ENCODE data around the gene TRABD2B.

- TF ChIP-seq CTCF (IDR thresholded peaks at IDR 0.05), result no peak
- no peak for TF ChIP-seq POLR2AphosphoS5 (IDR thresholded peaks at IDR 0.05; ENCODE audit: low read depth, low read length)
- no peak for TF ChIP-seq YY1 (IDR thresholded peaks at IDR 0.05; ENCODE audit: low read depth)
- TF ChIP-seq TAF1 (IDR thresholded peaks at IDR 0.05; ENCODE audit: borderline replicate concordance, low read depth, low read length), result no peak
- no peak for TF ChIP-seq EP300 (IDR thresholded peaks at IDR 0.05; ENCODE audit: borderline replicate concordance in 1 of 2, low read depth in 1 of 2, low read length in 1 of 2)
- no peak for TF ChIP-seq FOSL2 (IDR thresholded peaks at IDR 0.05; ENCODE audit: borderline replicate concordance, low read depth)
- TF ChIP-seq MXI1 (IDR thresholded peaks at IDR 0.05; ENCODE audit: low read depth, low read length), result no peak
- no peak for TF ChIP-seq NRF1 (IDR thresholded peaks at IDR 0.05; ENCODE audit: low read depth, low read length)
- TF ChIP-seq EZH2phosphoT487 (IDR thresholded peaks at IDR 0.05; ENCODE audit: borderline replicate concordance, low read depth), result no peak
- TF ChIP-seq RXRA (IDR thresholded peaks at IDR 0.05; ENCODE audit: borderline replicate concordance, low read depth), result no peak
- no peak for TF ChIP-seq MAX (IDR thresholded peaks at IDR 0.05; ENCODE audit: low read depth)
- no peak for TF ChIP-seq RAD21 (IDR thresholded peaks at IDR 0.05; ENCODE audit: low read length)
- TF ChIP-seq CHD2 (IDR thresholded peaks at IDR 0.05; ENCODE audit: low read length, partially characterized antibody), result no peak
Measured at GRCh38 chr1:47827109-47827508, 170.1 kb downstream of the TRABD2B start.

Data from SK-N-SH (cell line).